CD4-positive, alpha-beta T cell treated with Interleukin-4 for 4 hours (primary cell): Measurements from ENCODE around the gene TEX9.

Source experiments
- DNase-seq: peaks from one replicate; pipeline ENCODE4 v3.0.0-alpha.2; 2020

Gene TEX9

GRCh38 chr15:56459096-56459495 lies 93.9 kb downstream of the TEX9 start:
- DNase-seq: no peak

GRCh38 chr15:56460071-56460470 lies 94.8 kb downstream of the TEX9 start:
- no peak for DNase-seq

- DNase-seq: no peak
These were observed 95.7 kb downstream of the TEX9 start for GRCh38 chr15:56460947-56461346.

- peak; percentile 50 for DNase-seq
These were observed 99.8 kb downstream of the TEX9 start, which contains the start of gene MNS1 for GRCh38 chr15:56464893-56465520. Gene MNS1, minus strand, starts transcription at chr15:56465137. Its CDS starts 165 bp downstream, at chr15:56464972.

- DNase-seq: no peak
These were observed 102.4 kb downstream of the TEX9 start for GRCh38 chr15:56467616-56468015.

GRCh38 chr15:56468401-56468800 lies 103.2 kb downstream of the TEX9 start:
- peak; percentile 22 for DNase-seq

- no peak for DNase-seq
These were observed 104.3 kb downstream of the TEX9 start for GRCh38 chr15:56469483-56469882.

- no peak for DNase-seq
These were observed 106.3 kb downstream of the TEX9 start for GRCh38 chr15:56471440-56472069.

GRCh38 chr15:56472278-56472677 lies 107.1 kb downstream of the TEX9 start:
- DNase-seq: no peak

- DNase-seq: no peak
These were observed 107.8 kb downstream of the TEX9 start for GRCh38 chr15:56473017-56473416.

GRCh38 chr15:56475351-56475750 lies 110.1 kb downstream of the TEX9 start:
- DNase-seq: no peak
